ENCODE results near the gene WWTR1.

WWTR1 gene

GRCh38 chr3:149632225-149632624 is 25.6 kb downstream of the WWTR1 start:
- FAIRE-seq, result no peak
- DNase-seq (ENCODE audit: insufficient read length, low spot score), result no peak

GRCh38 chr3:149630806-149631205 is 27.0 kb downstream of the WWTR1 start:
- DNase-seq (ENCODE audit: insufficient read length, low spot score), result no peak
- no peak for FAIRE-seq
- TF ChIP-seq TAF1 (IDR thresholded peaks at IDR 0.05; ENCODE audit: low read depth, low read length) (no peak), POU2F2 (IDR thresholded peaks at IDR 0.05; ENCODE audit: low read depth, low read length) (no peak), SPI1 (IDR thresholded peaks at IDR 0.05; ENCODE audit: low read depth, low read length) (no peak), POLR2AphosphoS5 (IDR thresholded peaks at IDR 0.05; ENCODE audit: low read depth, low read length) (no peak), POLR2A (IDR thresholded peaks at IDR 0.05; ENCODE audit: low read depth, low read length) (no peak), PAX5 (IDR thresholded peaks at IDR 0.05; ENCODE audit: insufficient read depth, low read length, severe bottlenecking) (no peak)

More at GRCh38 chr3:149632225-149632624, 25.6 kb downstream of the WWTR1 start:
- TF ChIP-seq SPI1 (IDR thresholded peaks at IDR 0.05; ENCODE audit: low read depth, low read length) (no peak), TAF1 (IDR thresholded peaks at IDR 0.05; ENCODE audit: low read depth, low read length) (no peak), POLR2A (IDR thresholded peaks at IDR 0.05; ENCODE audit: low read depth, low read length) (no peak), PAX5 (IDR thresholded peaks at IDR 0.05; ENCODE audit: insufficient read depth, low read length, severe bottlenecking) (no peak), POU2F2 (IDR thresholded peaks at IDR 0.05; ENCODE audit: low read depth, low read length) (no peak), POLR2AphosphoS5 (IDR thresholded peaks at IDR 0.05; ENCODE audit: low read depth, low read length) (no peak)

- FAIRE-seq, result no peak
- no peak for TF ChIP-seq POLR2A (IDR thresholded peaks at IDR 0.05; ENCODE audit: low read depth, low read length)
- TF ChIP-seq POU2F2 (IDR thresholded peaks at IDR 0.05; ENCODE audit: low read depth, low read length), result no peak
- no peak for TF ChIP-seq TAF1 (IDR thresholded peaks at IDR 0.05; ENCODE audit: low read depth, low read length)
- no peak for TF ChIP-seq PAX5 (IDR thresholded peaks at IDR 0.05; ENCODE audit: insufficient read depth, low read length, severe bottlenecking)
- TF ChIP-seq POLR2AphosphoS5 (IDR thresholded peaks at IDR 0.05; ENCODE audit: low read depth, low read length), result no peak
- no peak for TF ChIP-seq SPI1 (IDR thresholded peaks at IDR 0.05; ENCODE audit: low read depth, low read length)
These were observed 28.7 kb downstream of the WWTR1 start for GRCh38 chr3:149628957-149629670.

GRCh38 chr3:149626671-149627070 is 31.2 kb downstream of the WWTR1 start:
- no peak for TF ChIP-seq SPI1 (IDR thresholded peaks at IDR 0.05; ENCODE audit: low read depth, low read length)
- TF ChIP-seq POLR2AphosphoS5 (IDR thresholded peaks at IDR 0.05; ENCODE audit: low read depth, low read length), result no peak
- no peak for TF ChIP-seq POLR2A (IDR thresholded peaks at IDR 0.05; ENCODE audit: low read depth, low read length)
- no peak for TF ChIP-seq TAF1 (IDR thresholded peaks at IDR 0.05; ENCODE audit: low read depth, low read length)
- TF ChIP-seq PAX5 (IDR thresholded peaks at IDR 0.05; ENCODE audit: insufficient read depth, low read length, severe bottlenecking), result no peak
- TF ChIP-seq POU2F2 (IDR thresholded peaks at IDR 0.05; ENCODE audit: low read depth, low read length), result no peak
- FAIRE-seq, result no peak
- no peak for DNase-seq (ENCODE audit: insufficient read length, low spot score)

More at GRCh38 chr3:149628957-149629670, 28.7 kb downstream of the WWTR1 start:
- no peak for DNase-seq (ENCODE audit: insufficient read length, low spot score)

GRCh38 chr3:149625795-149626194 is 32.0 kb downstream of the WWTR1 start:
- no peak for TF ChIP-seq POLR2A (IDR thresholded peaks at IDR 0.05; ENCODE audit: low read depth, low read length)
- TF ChIP-seq POU2F2 (IDR thresholded peaks at IDR 0.05; ENCODE audit: low read depth, low read length), result no peak
- no peak for DNase-seq (ENCODE audit: insufficient read length, low spot score)
- no peak for FAIRE-seq

- TF ChIP-seq SPI1 (IDR thresholded peaks at IDR 0.05; ENCODE audit: low read depth, low read length) (no peak), TAF1 (IDR thresholded peaks at IDR 0.05; ENCODE audit: low read depth, low read length) (no peak), POLR2A (IDR thresholded peaks at IDR 0.05; ENCODE audit: low read depth, low read length) (no peak), PAX5 (IDR thresholded peaks at IDR 0.05; ENCODE audit: insufficient read depth, low read length, severe bottlenecking) (no peak), POU2F2 (IDR thresholded peaks at IDR 0.05; ENCODE audit: low read depth, low read length) (no peak), POLR2AphosphoS5 (IDR thresholded peaks at IDR 0.05; ENCODE audit: low read depth, low read length) (no peak)
- no peak for FAIRE-seq
- no peak for DNase-seq (ENCODE audit: insufficient read length, low spot score)
These were observed 34.0 kb downstream of the WWTR1 start for GRCh38 chr3:149623824-149624223.

- no peak for DNase-seq (ENCODE audit: insufficient read length, low spot score)
- TF ChIP-seq TAF1 (IDR thresholded peaks at IDR 0.05; ENCODE audit: low read depth, low read length) (no peak), POU2F2 (IDR thresholded peaks at IDR 0.05; ENCODE audit: low read depth, low read length) (no peak), SPI1 (IDR thresholded peaks at IDR 0.05; ENCODE audit: low read depth, low read length) (no peak), PAX5 (IDR thresholded peaks at IDR 0.05; ENCODE audit: insufficient read depth, low read length, severe bottlenecking) (no peak), POLR2AphosphoS5 (IDR thresholded peaks at IDR 0.05; ENCODE audit: low read depth, low read length) (no peak), POLR2A (IDR thresholded peaks at IDR 0.05; ENCODE audit: low read depth, low read length) (no peak)
- no peak for FAIRE-seq
These were observed 36.4 kb downstream of the WWTR1 start for GRCh38 chr3:149621218-149622005.

GRCh38 chr3:149620291-149621020 is 37.4 kb downstream of the WWTR1 start:
- DNase-seq (ENCODE audit: insufficient read length, low spot score) (no peak), FAIRE-seq (no peak)
- TF ChIP-seq POLR2AphosphoS5 (IDR thresholded peaks at IDR 0.05; ENCODE audit: low read depth, low read length) (no peak), POLR2A (IDR thresholded peaks at IDR 0.05; ENCODE audit: low read depth, low read length) (no peak), SPI1 (IDR thresholded peaks at IDR 0.05; ENCODE audit: low read depth, low read length) (no peak), POU2F2 (IDR thresholded peaks at IDR 0.05; ENCODE audit: low read depth, low read length) (no peak)

- TF ChIP-seq PAX5 (IDR thresholded peaks at IDR 0.05; ENCODE audit: insufficient read depth, low read length, severe bottlenecking), result no peak
- TF ChIP-seq POLR2A (IDR thresholded peaks at IDR 0.05; ENCODE audit: low read depth, low read length), result no peak
- no peak for TF ChIP-seq TAF1 (IDR thresholded peaks at IDR 0.05; ENCODE audit: low read depth, low read length)
- TF ChIP-seq SPI1 (IDR thresholded peaks at IDR 0.05; ENCODE audit: low read depth, low read length), result no peak
- no peak for TF ChIP-seq POU2F2 (IDR thresholded peaks at IDR 0.05; ENCODE audit: low read depth, low read length)
- no peak for TF ChIP-seq POLR2AphosphoS5 (IDR thresholded peaks at IDR 0.05; ENCODE audit: low read depth, low read length)
- no peak for DNase-seq (ENCODE audit: insufficient read length, low spot score)
- no peak for FAIRE-seq
These were observed 38.7 kb downstream of the WWTR1 start for GRCh38 chr3:149619136-149619535.

All from GM12891 (cell line).